Measurements from ENCODE around the gene LRRC61.
"Not testable (repeated sequence)": the region's sequence is repeated elsewhere in the genome, so short reads cannot be mapped to it uniquely, and the experiment has no call there.

LRRC61 gene

GRCh38 chr7:150385884-150386283 is 62.7 kb downstream of the LRRC61 start:
- not testable (repeated sequence) for DNase-seq
